H9 (cell line): ENCODE measurements around the gene ADAMTSL3. TPM values are rescaled to one million over a fixed set of nuclear protein-coding genes. Genes with fewer than 3 reads are reported as not detected.

Experiments used
- DNase-seq: peaks from one replicate; pipeline ENCODE4 v3.0.0-alpha.2; 2017
- H2AFZ ChIP-seq: one replicate; pipeline ENCODE4 v1.6.1; 2013; ENCODE audit warnings: mild to moderate bottlenecking, low read length, control low read depth, moderate library complexity
- H2AK5ac ChIP-seq: 2 replicates; pipeline ENCODE4 v1.6.1; 2013; ENCODE audit warnings: low read length, control low read depth, mixed read lengths; ENCODE audit not compliant: insufficient read length
- H2BK120ac ChIP-seq: one replicate; pipeline ENCODE4 v1.6.1; 2013; ENCODE audit warnings: low read depth, mild to moderate bottlenecking, low read length, control low read depth, inconsistent platforms; ENCODE audit not compliant: poor library complexity, severe bottlenecking
- H2BK12ac ChIP-seq: 2 replicates; pipeline ENCODE4 v1.6.1; 2013; ENCODE audit warnings: low read length, control low read depth, mixed read lengths, low read depth; ENCODE audit not compliant: insufficient read length
- H2BK15ac ChIP-seq: 2 replicates; pipeline ENCODE4 v1.6.1; 2013; ENCODE audit warnings: low read depth, low read length, control low read depth
- H2BK20ac ChIP-seq: one replicate; pipeline ENCODE4 v1.6.1; 2013; ENCODE audit warnings: low read depth, mild to moderate bottlenecking, low read length, control low read depth, inconsistent platforms; ENCODE audit not compliant: poor library complexity, severe bottlenecking
- H2BK5ac ChIP-seq: 2 replicates; pipeline ENCODE4 v1.6.1; 2013; ENCODE audit warnings: low read length, control low read depth, mixed read lengths; ENCODE audit not compliant: insufficient read length
- H3K14ac ChIP-seq: 2 replicates; pipeline ENCODE4 v1.6.1; 2013; ENCODE audit warnings: low read length, control low read depth; ENCODE audit not compliant: insufficient read depth
- H3K18ac ChIP-seq: 2 replicates; pipeline ENCODE4 v1.6.1; 2013; ENCODE audit warnings: low read depth, mild to moderate bottlenecking, mixed read lengths, low read length, control low read depth; ENCODE audit not compliant: insufficient read length
- H3K23ac ChIP-seq: 2 replicates; pipeline ENCODE4 v1.6.1; 2013; ENCODE audit warnings: low read length, control low read depth, mixed read lengths, low read depth; ENCODE audit not compliant: insufficient read length
- H3K23me2 ChIP-seq: 2 replicates; pipeline ENCODE4 v1.6.1; 2013; ENCODE audit warnings: low read depth, mild to moderate bottlenecking, mixed read lengths, low read length, control low read depth; ENCODE audit not compliant: insufficient read length, poor library complexity, severe bottlenecking
- H3K27ac ChIP-seq: 2 replicates; pipeline ENCODE4 v1.5.1; 2013; ENCODE audit warnings: low read length, control low read depth, mixed read lengths, low read depth; ENCODE audit not compliant: insufficient read length
- H3K27me3 ChIP-seq: 2 replicates; pipeline ENCODE4 v1.6.1; 2013; ENCODE audit warnings: low read length, control low read depth, inconsistent platforms; ENCODE audit not compliant: insufficient read depth
- H3K4ac ChIP-seq: 2 replicates; pipeline ENCODE4 v1.6.1; 2013; ENCODE audit warnings: low read depth, mild to moderate bottlenecking, control low read depth, inconsistent platforms, low read length, moderate library complexity
- H3K4me1 ChIP-seq: 2 replicates; pipeline ENCODE4 v1.6.1; 2013; ENCODE audit warnings: low read length, control low read depth, inconsistent platforms; ENCODE audit not compliant: insufficient read depth
- H3K4me2 ChIP-seq: 2 replicates; pipeline ENCODE4 v1.6.1; 2013; ENCODE audit warnings: low read length, control low read depth, mixed read lengths; ENCODE audit not compliant: insufficient read length, insufficient read depth
- H3K56ac ChIP-seq: 2 replicates; pipeline ENCODE4 v1.6.1; 2013; ENCODE audit warnings: low read depth, mild to moderate bottlenecking, mixed read lengths, low read length, control low read depth; ENCODE audit not compliant: insufficient read length
- H3K79me1 ChIP-seq: 2 replicates; pipeline ENCODE4 v1.6.1; 2013; ENCODE audit warnings: low read depth, mild to moderate bottlenecking, moderate library complexity, low read length, control low read depth, inconsistent platforms; ENCODE audit not compliant: insufficient read depth, poor library complexity, severe bottlenecking
- H3K79me2 ChIP-seq: 2 replicates; pipeline ENCODE4 v1.6.1; 2013; ENCODE audit warnings: low read length, control low read depth, inconsistent platforms; ENCODE audit not compliant: insufficient read depth
- H3K9ac ChIP-seq: 2 replicates; pipeline ENCODE4 v1.6.1; 2013; ENCODE audit warnings: low read length, control low read depth, mixed read lengths; ENCODE audit not compliant: insufficient read length; ENCODE audit errors: extremely low read depth
- H3K9me3 ChIP-seq: one replicate; pipeline ENCODE4 v1.6.1; 2013; ENCODE audit warnings: low read depth, low read length, inconsistent platforms; ENCODE audit not compliant: control insufficient read depth
- H3T11ph ChIP-seq: one replicate; pipeline ENCODE4 v1.6.1; 2013; ENCODE audit warnings: mild to moderate bottlenecking, low read length, control low read depth, inconsistent platforms
- H4K20me1 ChIP-seq: one replicate; pipeline ENCODE4 v1.6.1; 2013; ENCODE audit not compliant: control insufficient read depth, insufficient read length, insufficient read depth
- H4K5ac ChIP-seq: 2 replicates; pipeline ENCODE4 v1.6.1; 2013; ENCODE audit warnings: low read depth, mild to moderate bottlenecking, mixed read lengths, low read length, control low read depth; ENCODE audit not compliant: insufficient read length
- H4K8ac ChIP-seq: replicated peaks from 2 replicates; pipeline ENCODE4 v1.6.1; 2013; ENCODE audit warnings: low read length, control low read depth, mixed read lengths, low read depth; ENCODE audit not compliant: insufficient read length
- H4K91ac ChIP-seq: 2 replicates; pipeline ENCODE4 v1.6.1; 2013; ENCODE audit warnings: low read depth, mild to moderate bottlenecking, moderate library complexity, mixed read lengths, low read length, control low read depth; ENCODE audit not compliant: insufficient read length
- H3K27ac Mint-ChIP-seq, 3 experiments: 2 replicates in 2 of 3; 3 replicates in 1 of 3; pipeline ENCODE4 v1.8.0; 2020 to 2021; ENCODE audit warnings: mixed read lengths in 3 of 3, mild to moderate bottlenecking in 1 of 3, moderate library complexity in 1 of 3
- H3K27me3 Mint-ChIP-seq: 2 replicates; pipeline ENCODE4 v1.8.0; 2021; ENCODE audit warnings: low read depth, mild to moderate bottlenecking, moderate library complexity, mixed read lengths
- H3K36me3 Mint-ChIP-seq, 3 experiments: 2 replicates in 2 of 3; 3 replicates in 1 of 3; pipeline ENCODE4 v1.8.0; 2020 to 2021; ENCODE audit warnings: low read depth in 3 of 3, mixed read lengths in 3 of 3; ENCODE audit not compliant: insufficient read depth in 1 of 3
- H3K4me1 Mint-ChIP-seq, 2 experiments: 2 replicates each; pipeline ENCODE4 v1.8.0; 2020; ENCODE audit warnings: mixed read lengths in 2 of 2
- H3K4me3 Mint-ChIP-seq, 2 experiments: 2 replicates in 1 of 2; 3 replicates in 1 of 2; pipeline ENCODE4 v1.8.0; 2020 to 2021; ENCODE audit warnings: mild to moderate bottlenecking in 2 of 2, mixed read lengths in 2 of 2, moderate library complexity in 1 of 2
- H3K9me3 Mint-ChIP-seq, 2 experiments: 2 replicates in 1 of 2; 3 replicates in 1 of 2; pipeline ENCODE4 v1.8.0; 2020; ENCODE audit warnings: mild to moderate bottlenecking in 2 of 2, mixed read lengths in 2 of 2, moderate library complexity in 1 of 2
- CTCF ChIP-seq: fragments of 200-600 bp; sonication (generic); conservative IDR thresholded peaks from 3 replicates; pipeline ENCODE4 v1.8.0; 2021; ENCODE audit warnings: antibody characterized with exemption, mild to moderate bottlenecking
- WGBS: extraction: QIAGEN DNeasy Blood & Tissue Kit; methylation state at CpG from one replicate; pipeline ENCODE4 v1.1.7; 2013; ENCODE audit warnings: missing lambda C conversion rate, low lambda C conversion rate, mixed read lengths; ENCODE audit not compliant: insufficient read length; ENCODE audit errors: extremely low coverage; 5-methylcytosine and 5-hydroxymethylcytosine counted together
- total RNA-seq: library from RNA; stranded (reverse); gene quantifications from 2 replicates; pipeline ENCODE4 v1.2.1, GENCODE V29; 2021

Gene ADAMTSL3
- total RNA-seq, 1 experiment from 2014 or later = 0.39 TPM

GRCh38 chr15:83917432-83917831 is 263.5 kb downstream of the ADAMTSL3 start:
- Histone ChIP-seq H2BK15ac (no peak overlapping the region), H4K5ac (no peak overlapping the region), H2BK5ac (no peak overlapping the region), H3K4me1 (peaks cover 2% of the 10 kb centered on the region; the same call in 1 of the 2 replicates), H2AFZ (no peak overlapping the region), H3K79me2 (no peaks in the 10 kb centered on the region), H2BK120ac (no peak overlapping the region), H3K56ac (no peak overlapping the region), H3K23ac (no peak overlapping the region), H3K4ac (no peak overlapping the region), H3K27me3 (no peaks in the 10 kb centered on the region), H3K23me2 (no peaks in the 10 kb centered on the region), H3K79me1 (no peaks in the 10 kb centered on the region), H2BK20ac (no peak overlapping the region), H3K9ac (no peak overlapping the region), H3K9me3 (no peaks in the 10 kb centered on the region), H4K20me1 (no peaks in the 10 kb centered on the region), H2AK5ac (no peak overlapping the region), H2BK12ac (no peak overlapping the region), H3T11ph (no peak overlapping the region), H4K91ac (no peak overlapping the region), H4K8ac (no peak overlapping the region), H3K14ac (no peak overlapping the region), H3K18ac (no peak overlapping the region), H3K4me2 (no peak overlapping the region), H3K27ac (no peak overlapping the region)
- H3K36me3 Mint-ChIP-seq = no peaks in the 10 kb centered on the region
- H3K4me1 Mint-ChIP-seq = peaks cover 12 to 13% of the 10 kb centered on the region in 2 experiments
- DNase-seq = no peak
- H3K27ac Mint-ChIP-seq = no peak overlapping the region
- TF ChIP-seq CTCF = no peak
- H3K27me3 Mint-ChIP-seq = no peaks in the 10 kb centered on the region
- H3K4me3 Mint-ChIP-seq = no peak overlapping the region
- no CpG with 5 or more reads among the region's 1 CpG for WGBS
- H3K9me3 Mint-ChIP-seq = no peaks in the 10 kb centered on the region
